Fibroblast of the aortic adventitia (primary cell): ENCODE data around the gene RFK. TPM values are rescaled to one million over a fixed set of nuclear protein-coding genes. Genes with fewer than 3 reads are reported as not detected.

ENCODE experiments used
- DNase-seq: peaks from one replicate; pipeline ENCODE4 v3.0.0-alpha.2; 2010; ENCODE audit warnings: low read depth
- H3K4me3 ChIP-seq: 2 replicates; pipeline ENCODE4 v1.5.1; 2011; ENCODE audit warnings: low read depth, mild to moderate bottlenecking, control low read depth, low read length, moderate library complexity
- CTCF ChIP-seq: IDR thresholded peaks from 2 replicates; pipeline ENCODE4 v1.5.1; 2011; ENCODE audit warnings: mild to moderate bottlenecking, low read length, control low read depth, inconsistent platforms; ENCODE audit not compliant: insufficient read depth
- total RNA-seq: library from RNA; depleted of rRNA; stranded (reverse); fragments of >200 nt; gene quantifications from 2 replicates; pipeline ENCODE4 v1.2.3, GENCODE V29; 2012; ENCODE audit warnings: low replicate concordance

Gene RFK
- total RNA-seq, 1 donor: 28.7 TPM

- TF ChIP-seq CTCF: no peak
- no peak overlapping the region for H3K4me3 ChIP-seq
- DNase-seq: no peak
These were observed 58.2 kb downstream of the RFK start for GRCh38 chr9:76336027-76336426.

Other genes with a start within 250 kb of the RFK start
- 18.0 and 46.9 TPM in 2 replicates for gene GCNT1, start 64.8 kb upstream of the RFK start, total RNA-seq